T-helper 1 cell treated with Interleukin-12 subunit alpha and Interleukin-12 subunit beta and Interleukin-4 antibody, amounts not matched to agents 30 ng/mL and 1 ng/mL, for 36 hours (primary cell): ENCODE measurements around the gene LRRC47. TPM values are rescaled to one million over a fixed set of nuclear protein-coding genes. Genes with fewer than 3 reads are reported as not detected.
"Not testable (repeated sequence)": the region's sequence is repeated elsewhere in the genome, so short reads cannot be mapped to it uniquely, and the experiment has no call there.

Experiments
- intact Hi-C: fragments of 100-400 bp; cut with micrococcal nuclease; formaldehyde crosslinking; loops from one replicate; pipeline ENCODE4 v1.15.1; 2024
- total RNA-seq: library from RNA; stranded (reverse); gene quantifications from 2 replicates; pipeline ENCODE4 v1.2.3, GENCODE V29; 2022

Gene LRRC47
- total RNA-seq, 1 donor from 2014 or later = 43.5 TPM

DNA sequence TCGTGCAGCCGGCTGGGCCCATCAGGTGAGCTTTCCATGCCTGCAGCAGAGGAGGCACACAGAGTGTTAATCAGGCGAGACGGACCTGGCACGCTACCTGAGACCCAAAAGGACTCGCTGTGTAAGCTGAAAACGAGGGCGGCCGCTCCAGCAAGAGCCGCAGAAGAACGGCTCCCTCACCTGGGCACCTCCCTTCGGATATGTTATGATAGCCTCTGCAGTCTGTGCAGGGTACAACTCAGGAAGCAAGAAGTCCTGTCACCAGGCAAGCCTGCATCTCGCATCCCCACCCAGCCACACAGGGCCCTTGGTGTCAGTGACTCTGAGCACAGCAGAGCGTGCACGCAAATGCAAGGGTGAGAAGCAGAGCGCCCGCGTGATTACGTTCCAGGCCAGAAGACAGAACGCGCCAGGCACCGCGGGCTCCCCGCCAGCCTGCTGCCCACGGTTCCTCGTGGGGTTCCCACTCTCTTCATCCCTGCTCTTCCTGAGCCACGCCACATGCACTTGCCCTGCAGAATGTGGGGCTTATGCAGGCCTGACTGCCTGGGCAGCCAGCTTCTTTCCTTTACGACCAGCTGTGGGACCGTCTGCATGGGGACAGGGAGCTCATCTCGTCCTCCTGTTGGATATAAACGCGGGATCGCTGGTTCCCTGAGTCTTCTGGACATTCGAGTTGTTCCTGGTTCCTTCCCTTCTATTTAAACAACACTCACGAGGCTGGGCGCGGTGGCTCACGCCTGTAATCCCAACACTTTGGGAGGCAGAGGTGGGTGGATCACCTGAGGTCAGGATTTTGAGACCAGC lies 20.2 kb upstream of the LRRC47 start:
- intact Hi-C loops = no loop called here

DNA sequence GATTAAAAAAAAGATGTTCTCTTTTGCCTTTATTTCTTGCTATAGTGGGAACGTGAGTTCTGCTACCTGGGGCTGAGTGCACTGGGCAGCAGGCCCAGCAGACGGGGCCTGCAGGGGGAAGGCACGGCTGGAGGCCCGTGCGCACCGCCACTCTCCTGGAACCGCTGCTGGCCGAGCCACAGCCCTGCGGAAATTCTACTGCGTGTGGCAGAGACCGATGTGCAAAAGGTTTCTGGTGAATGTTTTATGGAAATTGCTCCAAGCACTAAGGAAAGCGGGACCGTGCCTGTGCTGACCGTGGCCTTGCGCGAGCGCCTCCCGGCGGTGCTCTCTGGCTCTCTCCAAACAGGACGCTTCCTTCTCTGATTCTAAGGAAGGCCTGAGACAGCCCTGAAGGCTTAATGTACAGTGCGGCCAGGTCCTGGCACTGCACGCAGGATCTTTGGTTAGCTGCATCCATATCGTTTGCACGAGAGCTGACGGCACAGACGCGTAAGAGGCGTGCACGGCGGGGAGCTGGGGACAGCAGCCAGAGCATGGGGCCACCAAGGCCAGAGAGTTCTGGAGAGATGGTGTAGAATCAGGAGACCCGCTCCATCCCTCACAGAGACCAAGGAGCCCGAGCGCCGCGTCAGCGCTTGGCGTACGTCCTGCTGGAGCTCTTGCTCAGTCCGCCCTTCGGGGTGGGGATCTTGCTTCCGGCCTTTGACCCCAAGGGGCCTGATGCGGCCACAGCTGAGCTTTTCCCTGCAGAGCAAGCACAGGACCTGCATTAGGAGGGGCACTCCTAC lies 18.7 kb upstream of the LRRC47 start:
- intact Hi-C loops = no loop called here

DNA sequence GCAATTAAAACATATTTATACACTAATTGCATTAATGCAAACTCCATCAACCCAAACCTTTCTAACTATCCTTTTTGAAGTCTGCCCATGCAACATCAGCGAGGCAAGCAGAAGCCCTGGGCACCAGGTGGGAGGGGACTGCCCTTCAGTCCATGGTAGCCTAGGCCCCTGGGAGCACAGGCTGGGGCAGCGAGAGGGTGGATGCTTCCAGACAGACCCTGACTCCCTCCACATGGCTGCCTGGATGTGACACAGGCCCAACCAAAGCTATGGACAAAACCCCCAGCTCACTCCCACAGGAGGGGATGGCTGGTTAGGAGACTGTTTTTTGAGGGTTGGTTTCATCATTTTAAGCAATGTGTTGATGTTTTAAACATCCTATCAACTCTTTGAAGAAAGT lies 17.8 kb upstream of the LRRC47 start:
- intact Hi-C loops = no loop called here

DNA sequence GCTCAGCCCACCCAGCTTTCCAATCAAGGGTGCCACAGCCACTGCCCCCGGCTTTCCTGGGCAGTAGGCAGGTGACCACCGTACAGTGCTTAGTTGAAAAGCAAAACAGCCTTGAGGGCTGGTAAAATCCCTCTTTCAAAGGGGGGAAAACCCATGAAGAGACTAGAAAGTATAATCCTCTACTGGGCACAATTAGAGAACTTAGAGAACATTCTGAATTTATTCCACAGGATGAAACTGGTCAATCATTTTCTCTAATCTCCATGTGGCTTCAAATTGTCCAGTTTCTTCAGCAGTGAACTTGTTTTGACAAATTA lies 15.3 kb upstream of the LRRC47 start:
- intact Hi-C loops = no loop called here

DNA sequence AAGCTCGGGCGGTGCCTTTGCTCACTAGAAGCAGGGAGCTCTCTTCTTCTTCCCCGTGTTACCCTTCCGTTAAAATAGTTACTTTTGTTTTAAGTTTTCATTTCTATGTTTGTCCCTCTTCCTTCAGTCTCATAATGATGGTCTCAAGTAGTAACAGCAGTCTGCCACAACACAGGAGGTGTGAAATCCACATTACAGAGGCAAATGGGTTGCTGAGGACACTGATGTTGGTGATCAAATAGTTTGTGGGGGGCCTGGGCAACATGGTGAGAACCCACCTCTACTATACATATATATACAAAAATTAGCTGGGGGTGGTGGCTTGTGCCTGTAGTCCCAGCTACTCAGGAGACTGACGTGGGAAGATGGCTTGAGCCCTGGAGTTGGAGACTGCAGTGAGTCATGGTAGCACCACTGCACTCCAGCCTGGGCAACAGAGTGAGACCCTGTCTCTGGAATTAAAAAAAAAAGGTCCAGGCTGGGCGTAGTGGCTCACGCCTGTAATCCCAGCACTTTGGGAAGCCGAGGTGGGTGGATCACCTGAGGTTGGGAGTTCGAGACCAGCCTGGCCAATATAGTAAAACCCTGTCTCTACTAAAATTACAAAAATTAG lies 14.0 kb upstream of the LRRC47 start:
- intact Hi-C loops = not testable (repeated sequence)

DNA sequence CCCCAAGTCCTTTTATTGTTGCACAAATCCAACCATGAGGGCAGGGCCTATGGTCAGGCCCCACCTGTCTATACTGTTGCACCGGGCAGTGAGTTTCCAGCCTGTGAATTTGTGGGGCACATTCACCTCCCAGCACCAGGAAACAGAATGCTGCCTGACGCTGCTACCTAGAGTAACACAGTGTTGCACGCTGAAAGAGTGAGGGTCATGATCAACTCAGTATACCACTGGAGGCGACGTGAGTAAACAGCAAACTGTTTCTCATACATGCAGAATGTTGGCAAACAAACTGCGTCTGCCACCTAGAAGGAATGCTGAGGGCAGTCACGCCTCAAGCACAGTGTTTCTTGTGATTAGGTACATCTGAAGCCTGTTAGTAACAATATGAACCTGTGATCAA lies 13.4 kb upstream of the LRRC47 start:
- intact Hi-C loops = no loop called here

DNA sequence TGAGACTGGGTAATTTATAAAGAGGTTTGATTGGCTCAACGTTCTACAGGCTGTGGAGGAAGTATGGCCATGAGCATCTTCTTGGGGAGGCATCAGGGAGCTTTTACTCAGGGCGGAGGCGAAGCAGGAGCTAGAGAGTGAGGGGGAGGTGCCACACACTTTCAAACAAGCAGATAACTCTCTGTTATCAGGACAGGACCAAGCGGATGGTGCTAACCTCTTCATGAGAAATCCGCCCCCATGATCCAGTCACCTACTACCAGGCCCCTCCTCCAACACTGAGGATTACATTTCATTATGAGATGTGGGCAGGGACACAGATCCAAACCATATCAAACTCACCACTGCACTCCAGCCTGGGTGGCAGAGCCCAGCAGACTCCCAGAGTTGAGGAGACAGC lies 11.5 kb upstream of the LRRC47 start:
- intact Hi-C loops = no loop called here

DNA sequence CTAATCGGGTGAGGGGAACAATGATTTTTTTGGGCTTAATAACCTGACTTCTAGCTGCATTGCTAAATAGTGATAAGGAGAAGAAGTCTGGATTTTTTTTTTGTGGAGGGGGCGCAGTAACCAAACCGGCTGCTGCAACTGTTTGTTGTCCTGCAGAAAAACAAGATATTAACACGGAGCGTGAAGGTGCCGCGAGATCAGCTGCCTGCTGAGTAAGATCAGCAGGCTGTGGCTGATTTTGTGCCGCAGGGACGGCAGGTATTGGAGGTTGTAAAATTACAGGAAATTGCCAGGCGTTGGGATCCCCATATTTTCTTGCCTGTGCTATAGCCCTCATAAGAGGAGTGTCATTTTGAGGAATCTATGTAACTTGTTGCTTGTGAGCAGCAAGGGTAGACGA lies 8.7 kb upstream of the LRRC47 start:
- intact Hi-C loops = no loop called here

DNA sequence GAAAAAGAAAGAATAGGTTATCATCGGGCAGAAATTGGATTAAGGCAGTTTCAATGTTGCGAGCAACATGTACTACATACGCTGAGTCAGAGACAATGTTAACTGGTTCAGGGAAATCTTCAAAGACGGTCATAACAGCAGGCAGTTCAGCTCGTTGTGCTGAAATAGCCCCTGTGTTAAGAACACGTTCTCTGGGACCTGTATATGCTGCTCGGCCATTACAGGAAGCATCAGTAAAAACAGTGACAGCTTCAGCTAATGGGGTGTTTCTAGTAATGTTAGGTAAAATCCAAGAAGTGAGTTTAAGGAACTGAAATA lies 8.3 kb upstream of the LRRC47 start:
- intact Hi-C loops = not testable (repeated sequence)

DNA sequence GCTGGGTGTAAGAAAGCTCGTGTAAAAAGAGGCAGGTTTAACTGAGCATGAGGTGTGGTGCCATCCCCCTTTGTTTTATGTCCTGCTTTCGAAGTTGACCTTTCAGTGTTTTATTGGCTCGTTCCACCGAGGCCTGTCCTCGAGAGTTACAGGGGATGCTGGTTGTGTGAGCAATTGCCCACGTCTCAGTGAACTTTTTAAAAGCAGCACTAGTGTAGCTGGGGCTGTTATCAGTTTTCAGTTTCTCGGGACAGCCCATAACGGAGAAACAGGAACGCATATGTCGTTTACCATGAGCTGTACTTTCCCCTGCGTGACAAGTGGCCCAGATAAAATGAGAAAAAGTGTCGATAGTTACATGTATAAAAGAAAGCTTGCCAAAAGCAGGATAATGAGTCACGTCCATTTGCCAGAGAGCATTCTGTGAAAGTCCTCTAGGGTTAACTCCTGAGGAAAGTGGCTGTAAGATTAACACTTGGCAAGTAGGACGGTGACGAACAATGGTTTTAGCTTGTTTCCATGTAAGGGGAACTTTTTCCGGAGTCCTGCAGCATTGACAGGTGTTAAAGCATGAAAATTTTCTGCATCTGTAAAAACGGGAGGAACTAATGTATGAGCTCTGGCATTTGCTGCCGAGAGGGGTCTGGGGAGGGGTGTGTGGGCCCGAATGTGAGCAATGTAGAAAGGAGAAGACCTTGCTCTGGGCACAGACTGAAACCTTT lies 7.8 kb upstream of the LRRC47 start:
- intact Hi-C loops = no loop called here

DNA sequence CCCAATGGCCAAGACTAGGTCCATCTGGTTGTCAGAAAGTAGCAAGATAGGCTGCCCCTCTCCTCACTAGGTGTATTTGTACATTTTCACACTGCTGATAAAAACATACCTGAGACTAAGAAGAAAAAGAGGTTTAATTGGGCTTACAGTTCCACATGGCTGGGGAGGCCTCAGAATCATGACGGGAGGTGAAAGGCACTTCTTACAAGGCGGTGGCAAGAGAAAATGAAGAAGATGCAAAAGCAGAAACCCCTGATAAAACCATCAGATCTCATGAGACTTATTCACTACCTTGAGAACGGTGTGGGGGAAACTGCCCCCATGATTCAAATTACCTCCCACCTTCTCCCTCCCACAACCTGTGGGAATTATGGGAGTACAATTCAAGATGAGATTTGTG lies 4.5 kb upstream of the LRRC47 start:
- intact Hi-C loops = loop anchor here (1.0 kb wide), 1 partner anchor 24 kb away; no protein-coding TSS in a partner anchor

DNA sequence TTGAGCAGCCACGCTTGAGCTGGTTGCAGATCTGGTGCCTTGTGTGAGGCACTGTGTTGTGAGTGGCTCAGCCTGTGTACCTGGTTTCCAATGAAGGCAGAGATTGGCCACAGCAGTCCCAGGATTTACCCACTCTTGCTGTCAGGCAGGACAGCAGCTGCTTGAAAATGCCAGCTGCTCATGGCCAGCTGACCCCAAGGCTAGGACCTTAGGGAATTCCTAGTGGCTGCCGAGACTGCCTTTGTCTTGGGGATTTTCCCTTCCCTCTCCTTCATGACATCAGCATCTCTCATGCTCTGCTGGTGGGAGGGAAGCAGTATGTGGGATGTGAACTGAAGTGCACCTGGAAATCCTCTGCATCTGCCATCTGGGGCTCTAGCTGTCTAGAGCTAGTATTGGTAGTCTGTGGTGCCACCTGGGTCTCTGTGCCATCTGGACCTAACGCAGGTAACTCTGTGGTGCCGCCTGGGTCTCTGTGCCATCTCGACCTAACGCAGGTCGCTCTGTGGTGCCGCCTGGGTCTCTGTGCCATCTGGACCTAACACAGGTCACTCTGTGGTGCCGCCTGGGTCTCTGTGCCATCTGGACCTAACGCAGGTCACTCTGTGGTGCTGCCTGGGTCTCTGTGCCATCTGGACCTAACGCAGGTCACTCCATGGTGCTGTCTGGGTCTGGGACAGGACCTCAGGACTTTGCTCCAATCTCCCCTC lies 3.8 kb upstream of the LRRC47 start:
- intact Hi-C loops = no loop called here

DNA sequence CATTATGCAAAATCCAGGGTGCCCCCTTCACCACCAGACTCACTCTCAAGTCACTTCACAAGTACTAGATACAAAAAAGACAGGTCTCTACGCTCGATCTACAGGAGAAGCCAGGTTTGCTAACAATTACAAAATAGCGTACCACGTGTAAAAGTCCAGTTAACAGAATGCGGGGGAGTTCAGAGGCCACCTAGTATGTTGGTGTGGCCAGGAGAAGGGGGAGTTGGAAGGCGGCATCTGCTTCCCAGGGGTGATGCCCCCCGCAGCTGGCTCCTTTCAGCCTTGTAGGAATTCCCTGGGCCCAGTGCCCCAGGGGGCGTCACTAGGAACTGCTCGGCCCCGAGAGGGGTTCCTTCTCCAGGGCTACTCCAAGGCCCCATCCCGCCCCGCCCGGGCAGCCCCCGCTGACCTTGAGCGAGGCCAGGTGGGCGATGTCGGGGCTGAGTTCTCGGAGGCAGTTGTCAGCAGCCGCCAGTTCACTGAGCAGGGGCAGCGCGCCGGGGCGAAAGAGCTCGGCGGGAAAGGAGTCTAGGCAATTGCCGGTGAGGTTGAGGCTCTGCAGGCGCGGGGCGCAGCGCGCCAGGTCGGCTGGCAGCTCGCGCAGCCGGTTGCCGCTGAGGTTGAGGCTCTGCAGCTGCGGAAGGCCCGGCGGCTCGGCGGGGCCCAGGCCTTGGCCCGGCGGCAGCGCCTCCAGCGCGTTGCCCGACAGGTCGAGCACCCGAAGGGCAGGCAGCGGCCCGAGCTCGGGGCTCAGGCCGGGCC lies 664 bp downstream of the LRRC47 start:
- intact Hi-C loops = loop anchor here (1.0 kb wide), 7 partner anchors 19 to 171 kb away; partner anchors contain the start of genes C1orf174, CEP104, DFFB and SMIM1

DNA sequence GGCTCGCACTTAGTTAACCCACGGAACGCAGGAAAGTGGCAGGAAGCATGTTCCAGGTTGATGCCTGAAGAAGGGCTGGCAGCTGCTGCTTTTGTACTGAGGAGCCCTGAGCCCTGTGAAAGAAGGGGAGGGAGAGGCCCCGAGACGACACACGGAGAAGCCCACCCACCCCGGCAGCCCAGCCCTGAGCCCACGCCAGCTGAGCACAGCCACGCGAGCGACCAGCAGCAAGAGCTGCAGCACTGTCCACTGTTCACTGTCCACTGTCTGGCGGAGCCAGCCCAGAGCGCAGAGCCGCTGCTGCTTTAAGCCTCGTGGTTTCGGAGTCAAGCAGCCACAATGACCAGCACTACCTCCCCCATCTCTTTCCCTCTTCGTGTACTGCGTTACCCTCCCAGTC lies 5.3 kb downstream of the LRRC47 start:
- intact Hi-C loops = no loop called here

DNA sequence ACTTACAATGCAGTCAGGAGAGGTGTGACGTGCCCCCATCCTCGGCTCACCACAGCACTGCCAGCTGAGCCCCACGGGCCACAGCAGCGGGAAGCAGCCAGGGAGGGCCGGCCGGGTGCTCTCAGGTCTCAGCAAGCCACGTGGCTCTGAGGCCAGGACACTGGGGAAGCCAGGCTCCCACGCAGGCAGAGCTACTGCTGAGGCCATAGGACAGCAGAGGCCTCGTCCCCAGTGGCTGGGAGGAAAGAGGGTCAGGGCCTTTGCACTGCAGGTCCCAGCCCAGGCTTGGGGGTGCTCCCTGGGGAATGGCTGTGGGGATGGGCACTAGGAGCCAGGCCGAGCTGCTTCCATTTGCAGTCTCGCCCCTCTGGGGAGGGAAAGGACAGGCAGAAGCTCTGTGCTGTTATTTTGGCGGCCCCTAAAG lies 5.8 kb downstream of the LRRC47 start:
- intact Hi-C loops = no loop called here

DNA sequence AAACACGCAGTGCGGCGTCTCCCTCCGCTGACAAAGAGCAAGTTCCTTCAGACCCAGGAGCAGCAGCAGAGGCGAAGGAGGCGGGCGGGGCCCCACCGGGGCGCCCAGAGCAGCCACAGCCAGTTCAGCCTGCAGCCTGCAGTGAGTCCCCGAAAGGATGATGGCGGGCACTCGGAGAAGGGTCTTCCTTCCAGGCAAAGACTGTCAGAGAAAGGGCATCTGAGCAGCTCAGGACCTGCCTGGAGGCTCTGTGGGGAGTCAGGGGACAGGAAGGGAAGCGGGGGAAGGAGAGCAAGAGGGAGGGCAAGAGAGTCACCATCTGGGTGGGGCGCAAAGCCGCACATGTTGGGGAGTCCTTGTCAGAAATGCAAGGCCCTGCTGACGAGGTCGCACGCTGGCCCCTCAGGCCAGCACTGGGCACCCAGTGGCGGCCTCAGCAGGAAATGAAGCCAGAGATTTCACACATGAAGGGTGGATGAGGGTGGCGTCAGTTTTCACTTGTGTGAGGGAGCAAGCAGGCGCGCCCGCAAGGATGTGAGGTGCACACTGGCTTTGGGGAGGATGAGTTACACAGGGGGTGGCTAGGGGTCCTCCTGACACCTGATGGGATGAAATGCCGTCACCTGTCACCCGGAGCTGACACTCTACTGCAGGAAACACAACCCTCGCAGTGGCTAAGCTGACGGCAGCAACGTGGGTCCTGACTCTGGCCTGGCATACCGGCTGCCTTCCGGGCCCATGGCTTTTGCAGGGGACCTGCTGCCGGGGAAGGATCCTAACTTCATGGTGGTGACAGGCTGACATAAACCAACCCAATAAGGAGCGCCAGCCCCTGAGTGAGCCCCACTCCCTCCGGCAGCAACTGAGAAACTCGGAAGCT lies 6.6 kb downstream of the LRRC47 start:
- intact Hi-C loops = no loop called here

DNA sequence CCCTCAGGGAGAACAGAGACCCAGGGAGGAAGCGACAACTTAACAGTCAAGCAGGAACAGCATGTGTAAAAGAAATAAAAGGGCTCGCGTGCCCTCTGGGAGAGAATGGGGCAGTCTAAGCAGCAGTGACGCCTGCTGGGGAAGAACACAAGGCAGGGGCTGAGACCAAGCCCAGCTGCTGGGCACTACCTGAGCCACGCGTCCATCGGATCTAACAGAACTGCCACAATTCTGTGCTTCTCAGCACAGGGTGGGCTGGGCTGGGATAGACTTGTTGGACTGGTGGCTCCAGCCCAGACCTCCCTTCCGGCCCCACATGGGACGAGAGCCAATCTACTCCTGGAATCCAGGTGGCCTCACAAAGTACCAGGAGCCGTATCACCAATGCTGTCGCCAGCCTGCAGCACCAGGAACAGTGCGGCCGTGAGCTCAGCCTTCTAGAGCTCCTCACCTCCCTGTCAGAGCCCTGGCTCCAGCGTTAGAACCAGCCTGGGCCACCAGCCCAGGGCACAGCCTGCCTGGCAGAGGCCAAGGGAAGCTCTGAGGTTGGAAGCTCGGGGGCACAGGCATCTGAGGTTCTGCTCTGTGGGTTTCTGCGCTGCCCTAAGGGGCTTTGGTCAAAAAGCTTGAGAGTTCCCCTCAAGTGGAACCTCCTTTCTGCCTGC lies 7.4 kb downstream of the LRRC47 start:
- intact Hi-C loops = no loop called here

DNA sequence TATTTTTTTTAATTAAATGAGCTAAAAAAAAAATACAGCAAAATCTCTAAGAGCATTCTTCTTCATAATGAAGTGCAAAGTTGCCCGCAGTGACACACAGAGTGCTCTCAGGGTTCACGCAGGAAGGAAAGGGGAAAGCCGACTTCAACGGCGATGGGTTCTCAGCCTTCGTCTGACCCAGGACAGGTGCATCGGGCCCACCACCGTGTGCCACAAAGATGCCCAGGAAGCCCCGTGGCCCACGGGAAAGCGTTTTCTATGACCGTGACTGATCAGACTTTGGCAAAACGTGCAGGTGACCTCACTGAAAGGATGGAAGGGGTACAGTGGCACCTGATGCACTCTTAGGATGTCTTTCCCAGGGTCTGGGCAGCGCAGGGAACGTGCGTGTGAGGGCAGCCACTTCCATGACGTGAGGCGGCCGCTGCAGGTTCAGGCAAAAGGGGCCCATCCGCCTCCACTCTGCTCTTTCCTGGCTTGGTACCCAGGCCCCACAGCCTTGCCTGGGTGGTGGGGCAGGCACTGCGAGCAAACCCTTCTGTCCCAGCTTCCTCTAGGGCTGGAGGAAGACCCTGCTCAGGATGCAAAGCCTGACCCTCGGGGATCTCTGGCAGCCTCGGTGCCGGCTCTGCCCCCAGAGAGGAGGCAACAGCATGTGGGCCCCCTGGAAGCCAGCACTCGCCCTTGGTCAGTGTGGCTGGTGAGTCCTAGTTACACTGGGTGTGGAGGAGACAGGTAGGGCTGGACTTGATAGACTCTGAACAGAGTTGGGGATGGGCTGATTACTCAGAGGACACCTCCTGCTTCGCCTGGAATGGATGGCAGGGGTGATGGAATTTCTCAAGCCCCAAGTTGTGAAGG lies 8.3 kb downstream of the LRRC47 start:
- intact Hi-C loops = no loop called here
